ENCODE results near the gene ADSL.

DNA sequence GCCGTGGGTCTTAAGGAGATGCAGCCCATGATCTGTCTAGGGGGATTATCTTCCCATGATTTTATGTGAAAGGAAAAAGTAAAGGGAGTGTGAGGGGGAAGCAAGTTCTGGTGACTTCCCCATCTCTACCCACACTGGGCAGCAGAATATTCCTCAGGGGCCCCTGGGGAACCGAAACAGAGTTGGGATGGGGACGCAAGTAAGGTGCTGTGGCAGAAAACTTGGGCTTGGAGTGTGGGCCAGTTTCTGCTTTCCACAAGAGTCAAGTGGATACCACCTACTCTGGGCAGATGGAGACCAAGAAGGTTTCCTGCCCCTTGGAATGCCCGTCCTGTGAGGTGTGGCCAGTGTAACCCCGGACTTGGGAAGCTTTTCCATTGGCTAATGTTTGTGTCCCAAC lies 88.4 kb downstream of the ADSL start:
- TF ChIP-seq EZH2 (IDR thresholded peaks at IDR 0.05; ENCODE audit: insufficient read depth, poor library complexity, severe bottlenecking) (no peak), EZH2phosphoT487 (IDR thresholded peaks at IDR 0.05; ENCODE audit: insufficient read depth, low read depth) (no peak)

Data from GM23248 (cell line).